ENCODE data around the gene CECR2.

CECR2 gene

DNA sequence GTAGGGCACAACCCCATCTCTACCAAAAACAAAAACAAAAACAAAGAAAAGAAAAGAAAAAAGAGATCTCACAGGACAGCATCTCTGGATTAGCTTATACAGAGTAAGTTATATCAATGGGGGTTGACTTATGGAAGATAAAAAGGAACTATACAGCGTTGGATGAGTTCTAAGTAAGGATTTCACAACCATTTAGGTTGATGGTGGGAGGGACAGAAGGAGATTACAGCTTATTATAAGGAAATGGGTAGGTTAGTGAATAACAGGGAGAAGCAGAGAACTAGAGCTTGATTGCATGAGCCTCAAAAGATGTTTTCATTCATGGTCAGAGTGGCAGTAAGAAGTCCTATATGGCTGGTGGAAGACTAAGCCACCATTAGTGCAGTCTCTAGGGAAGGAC is 60.3 kb downstream of the CECR2 start (continued):
- TF ChIP-seq TCF4 (CRISPR knock-in tag; IDR thresholded peaks at IDR 0.05; ENCODE audit: borderline replicate concordance): no peak
- TF ChIP-seq, protein P1, sequence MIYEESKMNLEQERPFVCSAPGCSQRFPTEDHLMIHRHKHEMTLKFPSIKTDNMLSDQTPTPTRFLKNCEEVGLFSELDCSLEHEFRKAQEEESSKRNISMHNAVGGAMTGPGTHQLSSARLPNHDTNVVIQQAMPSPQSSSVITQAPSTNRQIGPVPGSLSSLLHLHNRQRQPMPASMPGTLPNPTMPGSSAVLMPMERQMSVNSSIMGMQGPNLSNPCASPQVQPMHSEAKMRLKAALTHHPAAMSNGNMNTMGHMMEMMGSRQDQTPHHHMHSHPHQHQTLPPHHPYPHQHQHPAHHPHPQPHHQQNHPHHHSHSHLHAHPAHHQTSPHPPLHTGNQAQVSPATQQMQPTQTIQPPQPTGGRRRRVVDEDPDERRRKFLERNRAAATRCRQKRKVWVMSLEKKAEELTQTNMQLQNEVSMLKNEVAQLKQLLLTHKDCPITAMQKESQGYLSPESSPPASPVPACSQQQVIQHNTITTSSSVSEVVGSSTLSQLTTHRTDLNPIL (CRISPR knock-in tag; IDR thresholded peaks at IDR 0.05; ENCODE audit: low read depth): no peak
- no peak for TF ChIP-seq TOX (CRISPR knock-in tag; IDR thresholded peaks at IDR 0.05; ENCODE audit: borderline replicate concordance)
- TF ChIP-seq ISL1 (CRISPR knock-in tag; IDR thresholded peaks at IDR 0.05): no peak
- no peak for TF ChIP-seq ZC3H10 (CRISPR knock-in tag; IDR thresholded peaks at IDR 0.05)
- no peak for TF ChIP-seq BACH2 (CRISPR knock-in tag; IDR thresholded peaks at IDR 0.05; ENCODE audit: borderline replicate concordance)
- TF ChIP-seq, protein P2, sequence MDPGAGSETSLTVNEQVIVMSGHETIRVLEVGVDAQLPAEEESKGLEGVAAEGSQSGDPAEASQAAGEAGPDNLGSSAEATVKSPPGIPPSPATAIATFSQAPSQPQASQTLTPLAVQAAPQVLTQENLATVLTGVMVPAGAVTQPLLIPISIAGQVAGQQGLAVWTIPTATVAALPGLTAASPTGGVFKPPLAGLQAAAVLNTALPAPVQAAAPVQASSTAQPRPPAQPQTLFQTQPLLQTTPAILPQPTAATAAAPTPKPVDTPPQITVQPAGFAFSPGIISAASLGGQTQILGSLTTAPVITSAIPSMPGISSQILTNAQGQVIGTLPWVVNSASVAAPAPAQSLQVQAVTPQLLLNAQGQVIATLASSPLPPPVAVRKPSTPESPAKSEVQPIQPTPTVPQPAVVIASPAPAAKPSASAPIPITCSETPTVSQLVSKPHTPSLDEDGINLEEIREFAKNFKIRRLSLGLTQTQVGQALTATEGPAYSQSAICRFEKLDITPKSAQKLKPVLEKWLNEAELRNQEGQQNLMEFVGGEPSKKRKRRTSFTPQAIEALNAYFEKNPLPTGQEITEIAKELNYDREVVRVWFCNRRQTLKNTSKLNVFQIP (CRISPR knock-in tag; IDR thresholded peaks at IDR 0.05; ENCODE audit: borderline replicate concordance, low read depth): no peak
- TF ChIP-seq OSR1 (CRISPR knock-in tag; IDR thresholded peaks at IDR 0.05): no peak

DNA sequence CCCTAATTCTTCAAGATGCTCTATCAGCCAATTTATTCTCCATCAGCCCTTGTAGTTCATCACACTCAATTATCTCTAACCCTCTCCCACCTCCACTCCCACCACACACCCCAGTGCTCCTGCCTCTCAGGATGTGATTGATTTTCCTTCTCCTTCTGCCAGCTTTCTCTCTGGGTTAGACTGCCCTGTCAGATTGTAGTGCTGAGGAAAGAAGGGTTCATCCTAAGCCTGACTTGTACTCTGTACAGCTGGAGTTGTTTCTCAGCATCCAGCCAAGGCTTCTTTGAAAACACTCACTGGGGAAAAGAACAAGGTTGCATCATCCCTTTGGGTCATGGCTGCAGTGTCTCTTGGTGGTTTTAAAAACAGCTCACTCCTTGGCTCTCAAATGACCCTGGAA is 61.2 kb downstream of the CECR2 start:
- no peak for TF ChIP-seq ZNF8 (CRISPR knock-in tag; IDR thresholded peaks at IDR 0.05)
- TF ChIP-seq TCF4 (CRISPR knock-in tag; IDR thresholded peaks at IDR 0.05; ENCODE audit: borderline replicate concordance): no peak
- TF ChIP-seq ZFP3 (CRISPR knock-in tag; IDR thresholded peaks at IDR 0.05): no peak
- TF ChIP-seq ISL1 (CRISPR knock-in tag; IDR thresholded peaks at IDR 0.05): no peak
- TF ChIP-seq GLIS3 (CRISPR knock-in tag; IDR thresholded peaks at IDR 0.05): no peak
- TF ChIP-seq ARNTL (CRISPR knock-in tag; IDR thresholded peaks at IDR 0.05; ENCODE audit: borderline replicate concordance, low read depth): no peak
- TF ChIP-seq, protein P3, sequence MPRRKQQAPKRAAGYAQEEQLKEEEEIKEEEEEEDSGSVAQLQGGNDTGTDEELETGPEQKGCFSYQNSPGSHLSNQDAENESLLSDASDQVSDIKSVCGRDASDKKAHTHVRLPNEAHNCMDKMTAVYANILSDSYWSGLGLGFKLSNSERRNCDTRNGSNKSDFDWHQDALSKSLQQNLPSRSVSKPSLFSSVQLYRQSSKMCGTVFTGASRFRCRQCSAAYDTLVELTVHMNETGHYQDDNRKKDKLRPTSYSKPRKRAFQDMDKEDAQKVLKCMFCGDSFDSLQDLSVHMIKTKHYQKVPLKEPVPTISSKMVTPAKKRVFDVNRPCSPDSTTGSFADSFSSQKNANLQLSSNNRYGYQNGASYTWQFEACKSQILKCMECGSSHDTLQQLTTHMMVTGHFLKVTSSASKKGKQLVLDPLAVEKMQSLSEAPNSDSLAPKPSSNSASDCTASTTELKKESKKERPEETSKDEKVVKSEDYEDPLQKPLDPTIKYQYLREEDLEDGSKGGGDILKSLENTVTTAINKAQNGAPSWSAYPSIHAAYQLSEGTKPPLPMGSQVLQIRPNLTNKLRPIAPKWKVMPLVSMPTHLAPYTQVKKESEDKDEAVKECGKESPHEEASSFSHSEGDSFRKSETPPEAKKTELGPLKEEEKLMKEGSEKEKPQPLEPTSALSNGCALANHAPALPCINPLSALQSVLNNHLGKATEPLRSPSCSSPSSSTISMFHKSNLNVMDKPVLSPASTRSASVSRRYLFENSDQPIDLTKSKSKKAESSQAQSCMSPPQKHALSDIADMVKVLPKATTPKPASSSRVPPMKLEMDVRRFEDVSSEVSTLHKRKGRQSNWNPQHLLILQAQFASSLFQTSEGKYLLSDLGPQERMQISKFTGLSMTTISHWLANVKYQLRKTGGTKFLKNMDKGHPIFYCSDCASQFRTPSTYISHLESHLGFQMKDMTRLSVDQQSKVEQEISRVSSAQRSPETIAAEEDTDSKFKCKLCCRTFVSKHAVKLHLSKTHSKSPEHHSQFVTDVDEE (CRISPR knock-in tag; IDR thresholded peaks at IDR 0.05): no peak
- TF ChIP-seq OSR1 (CRISPR knock-in tag; IDR thresholded peaks at IDR 0.05): no peak
- TF ChIP-seq, protein P2 (CRISPR knock-in tag; IDR thresholded peaks at IDR 0.05; ENCODE audit: borderline replicate concordance, low read depth): no peak
- TF ChIP-seq, protein P4, sequence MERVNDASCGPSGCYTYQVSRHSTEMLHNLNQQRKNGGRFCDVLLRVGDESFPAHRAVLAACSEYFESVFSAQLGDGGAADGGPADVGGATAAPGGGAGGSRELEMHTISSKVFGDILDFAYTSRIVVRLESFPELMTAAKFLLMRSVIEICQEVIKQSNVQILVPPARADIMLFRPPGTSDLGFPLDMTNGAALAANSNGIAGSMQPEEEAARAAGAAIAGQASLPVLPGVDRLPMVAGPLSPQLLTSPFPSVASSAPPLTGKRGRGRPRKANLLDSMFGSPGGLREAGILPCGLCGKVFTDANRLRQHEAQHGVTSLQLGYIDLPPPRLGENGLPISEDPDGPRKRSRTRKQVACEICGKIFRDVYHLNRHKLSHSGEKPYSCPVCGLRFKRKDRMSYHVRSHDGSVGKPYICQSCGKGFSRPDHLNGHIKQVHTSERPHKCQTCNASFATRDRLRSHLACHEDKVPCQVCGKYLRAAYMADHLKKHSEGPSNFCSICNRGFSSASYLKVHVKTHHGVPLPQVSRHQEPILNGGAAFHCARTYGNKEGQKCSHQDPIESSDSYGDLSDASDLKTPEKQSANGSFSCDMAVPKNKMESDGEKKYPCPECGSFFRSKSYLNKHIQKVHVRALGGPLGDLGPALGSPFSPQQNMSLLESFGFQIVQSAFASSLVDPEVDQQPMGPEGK (CRISPR knock-in tag; IDR thresholded peaks at IDR 0.05; ENCODE audit: borderline replicate concordance): no peak
- TF ChIP-seq BACH2 (CRISPR knock-in tag; IDR thresholded peaks at IDR 0.05; ENCODE audit: borderline replicate concordance): no peak
- TF ChIP-seq, protein P5, sequence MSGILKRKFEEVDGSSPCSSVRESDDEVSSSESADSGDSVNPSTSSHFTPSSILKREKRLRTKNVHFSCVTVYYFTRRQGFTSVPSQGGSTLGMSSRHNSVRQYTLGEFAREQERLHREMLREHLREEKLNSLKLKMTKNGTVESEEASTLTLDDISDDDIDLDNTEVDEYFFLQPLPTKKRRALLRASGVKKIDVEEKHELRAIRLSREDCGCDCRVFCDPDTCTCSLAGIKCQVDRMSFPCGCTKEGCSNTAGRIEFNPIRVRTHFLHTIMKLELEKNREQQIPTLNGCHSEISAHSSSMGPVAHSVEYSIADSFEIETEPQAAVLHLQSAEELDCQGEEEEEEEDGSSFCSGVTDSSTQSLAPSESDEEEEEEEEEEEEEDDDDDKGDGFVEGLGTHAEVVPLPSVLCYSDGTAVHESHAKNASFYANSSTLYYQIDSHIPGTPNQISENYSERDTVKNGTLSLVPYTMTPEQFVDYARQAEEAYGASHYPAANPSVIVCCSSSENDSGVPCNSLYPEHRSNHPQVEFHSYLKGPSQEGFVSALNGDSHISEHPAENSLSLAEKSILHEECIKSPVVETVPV (CRISPR knock-in tag; IDR thresholded peaks at IDR 0.05): no peak
- no peak for TF ChIP-seq ZC3H10 (CRISPR knock-in tag; IDR thresholded peaks at IDR 0.05)
- TF ChIP-seq, protein P1 (CRISPR knock-in tag; IDR thresholded peaks at IDR 0.05; ENCODE audit: low read depth): no peak
- no peak for TF ChIP-seq ZFP30 (CRISPR knock-in tag; IDR thresholded peaks at IDR 0.05)
- TF ChIP-seq CSDC2 (CRISPR knock-in tag; IDR thresholded peaks at IDR 0.05): no peak
- no peak for TF ChIP-seq PPARA (CRISPR knock-in tag; IDR thresholded peaks at IDR 0.05; ENCODE audit: borderline replicate concordance)
- no peak for TF ChIP-seq ZNF565 (CRISPR knock-in tag; conservative IDR thresholded peaks at IDR 0.05; ENCODE audit: low read depth)
- TF ChIP-seq RARB (CRISPR knock-in tag; IDR thresholded peaks at IDR 0.05): no peak
- ATAC-seq: no peak

All from SK-N-SH treated with all-trans-retinoic acid at 6 μM for 48 hours (cell line).